Measurements from ENCODE around the gene SNAI3.

GRCh38 chr16:88692861-88693260, 6.6 kb upstream of the SNAI3 start:
- TF ChIP-seq POLR2AphosphoS5 (IDR thresholded peaks at IDR 0.05; ENCODE audit: low read depth, low read length) (no peak), TAF1 (IDR thresholded peaks at IDR 0.05; ENCODE audit: borderline replicate concordance, insufficient read depth, low read length) (no peak)

Measured in PFSK-1 (cell line).